Erythroblast (primary cell): ENCODE data around the gene CAMK1D.

Source experiments
- GATA1 ChIP-seq: IDR thresholded peaks from 2 replicates; pipeline ENCODE4 v1.6.1; 2011; ENCODE audit warnings: low read depth, mild to moderate bottlenecking, control low read depth, low read length, moderate library complexity
- POLR2A ChIP-seq: IDR thresholded peaks from 2 replicates; pipeline ENCODE4 v1.6.1; 2011; ENCODE audit warnings: mild to moderate bottlenecking, low read length

GRCh38 chr10:12799144-12799543 lies 449.8 kb downstream of the CAMK1D start:
- TF ChIP-seq POLR2A (no peak), GATA1 (no peak)
